Muscle of leg (tissue), 11 donors: ENCODE data around the gene CMSS1. TPM values are rescaled to one million over a fixed set of nuclear protein-coding genes. Genes with fewer than 3 reads are reported as not detected.

Source experiments
- DNase-seq: peaks from one replicate; pipeline ENCODE4 v3.0.0; 2013
- H3K27ac ChIP-seq: one replicate; pipeline ENCODE4 v1.5.1; 2013; ENCODE audit warnings: mild to moderate bottlenecking, low read length, control low read depth
- H3K27me3 ChIP-seq: one replicate; pipeline ENCODE4 v1.6.1; 2013; ENCODE audit warnings: low read length; ENCODE audit not compliant: control insufficient read depth, insufficient read depth
- H3K36me3 ChIP-seq: one replicate; pipeline ENCODE4 v1.6.1; 2013; ENCODE audit warnings: low read length; ENCODE audit not compliant: control insufficient read depth, insufficient read depth
- H3K4me1 ChIP-seq: one replicate; pipeline ENCODE4 v1.6.1; 2013; ENCODE audit warnings: low read length; ENCODE audit not compliant: control insufficient read depth, insufficient read depth
- H3K4me3 ChIP-seq: one replicate; pipeline ENCODE4 v1.5.1; 2013; ENCODE audit warnings: low read length, control low read depth
- H3K9me3 ChIP-seq: replicated peaks from 2 replicates; pipeline ENCODE4 v1.6.1; 2013; ENCODE audit warnings: low read depth, low read length; ENCODE audit not compliant: control insufficient read depth
- WGBS: methylation state at CpG from one replicate; pipeline ENCODE4 v1.1.5; 2013; ENCODE audit warnings: missing lambda C conversion rate; ENCODE audit not compliant: insufficient coverage; 5-methylcytosine and 5-hydroxymethylcytosine counted together
- polyA plus RNA-seq, 8 donors: library from polyadenylated mRNA; unstranded; fragments of 120-200 nt; gene quantifications; one replicate each; pipeline versions ENCODE4 v1.2.1 to v1.2.3, GENCODE V29; 2013; ENCODE audit warnings: inconsistent platforms in 1 of 8, low replicate concordance in 1 of 8; ENCODE audit not compliant: insufficient read length in 8 of 8, insufficient read depth in 1 of 8
- total RNA-seq: library from RNA; stranded (reverse); fragments of 120-200 nt; gene quantifications from one replicate; pipeline ENCODE4 v1.2.4, GENCODE V29; 2013

Gene CMSS1
- total and polyA plus RNA-seq, 9 donors = 23.8 to 35.0 (median 29.0) TPM

GRCh38 chr3:100099621-100100020 lies 282.0 kb downstream of the CMSS1 start:
- Histone ChIP-seq H3K27ac (no peak overlapping the region), H3K4me1 (peaks cover 14% of the 10 kb centered on the region), H3K36me3 (peaks cover 2% of the 10 kb centered on the region), H3K27me3 (no peaks in the 10 kb centered on the region), H3K4me3 (no peak overlapping the region), H3K9me3 (no peaks in the 10 kb centered on the region)
- WGBS = 100% methylated on average over 1 of the region's 2 CpGs
- no peak for DNase-seq

GRCh38 chr3:100100425-100100824 lies 282.8 kb downstream of the CMSS1 start:
- Histone ChIP-seq H3K4me3 (no peak overlapping the region), H3K27me3 (no peaks in the 10 kb centered on the region), H3K36me3 (peaks cover 2% of the 10 kb centered on the region), H3K27ac (no peak overlapping the region), H3K4me1 (peaks cover 14% of the 10 kb centered on the region), H3K9me3 (no peaks in the 10 kb centered on the region)
- WGBS = 95% methylated on average over 2 of the region's 2 CpGs
- DNase-seq = peak; percentile 53

GRCh38 chr3:100102757-100103156 lies 285.1 kb downstream of the CMSS1 start:
- peaks cover 22% of the 10 kb centered on the region for H3K4me1 ChIP-seq
- peaks cover 2% of the 10 kb centered on the region for H3K36me3 ChIP-seq
- no peaks in the 10 kb centered on the region for H3K9me3 ChIP-seq
- H3K4me3 ChIP-seq = no peak overlapping the region
- no CpG with 5 or more reads among the region's 1 CpG for WGBS
- DNase-seq = no peak
- no peaks in the 10 kb centered on the region for H3K27me3 ChIP-seq
- no peak overlapping the region for H3K27ac ChIP-seq

- no CpG with 5 or more reads among the region's 4 CpGs for WGBS
- Histone ChIP-seq H3K27me3 (no peaks in the 10 kb centered on the region), H3K9me3 (no peaks in the 10 kb centered on the region), H3K36me3 (peaks cover 2% of the 10 kb centered on the region), H3K4me3 (no peak overlapping the region), H3K27ac (no peak overlapping the region), H3K4me1 (peaks cover 20% of the 10 kb centered on the region)
- no peak for DNase-seq
Measured at GRCh38 chr3:100103558-100104441, 286.1 kb downstream of the CMSS1 start.

GRCh38 chr3:100104442-100104798 lies 286.8 kb downstream of the CMSS1 start:
- H3K4me1 ChIP-seq = peaks cover 20% of the 10 kb centered on the region
- no peaks in the 10 kb centered on the region for H3K27me3 ChIP-seq
- DNase-seq = no peak
- 82% methylated on average over 1 of the region's 2 CpGs for WGBS
- H3K36me3 ChIP-seq = peaks cover 2% of the 10 kb centered on the region
- H3K9me3 ChIP-seq = no peaks in the 10 kb centered on the region
- H3K4me3 ChIP-seq = no peak overlapping the region
- H3K27ac ChIP-seq = no peak overlapping the region

DNA sequence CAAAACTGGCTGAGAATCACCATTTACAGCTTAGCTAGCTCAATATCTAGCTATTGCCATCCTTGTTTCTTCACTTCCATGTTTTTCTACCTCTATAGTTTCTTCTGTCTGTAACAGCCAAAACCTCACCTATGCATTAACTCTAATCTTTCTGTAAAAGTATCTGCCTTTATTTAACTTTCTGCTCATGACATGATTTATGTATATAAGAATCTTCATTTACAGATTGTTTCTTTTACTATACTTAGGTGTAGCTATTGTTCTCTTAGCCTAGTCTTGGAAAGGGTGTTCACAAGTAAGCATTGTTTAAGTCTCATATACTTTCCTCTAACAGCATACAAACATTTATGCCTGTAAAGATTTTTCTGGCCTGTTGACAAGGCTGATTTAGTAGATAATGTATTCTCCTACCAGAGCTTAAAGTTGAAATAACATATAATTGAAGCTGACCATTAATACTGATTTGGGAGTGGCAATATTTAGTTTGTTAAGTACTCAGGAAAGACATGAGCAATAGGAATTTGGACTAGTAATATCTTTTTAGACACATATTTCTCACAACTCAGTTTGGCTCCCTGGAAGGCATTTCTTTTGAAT lies 287.3 kb downstream of the CMSS1 start:
- Histone ChIP-seq H3K4me1 (peaks cover 20% of the 10 kb centered on the region), H3K9me3 (no peaks in the 10 kb centered on the region), H3K36me3 (peaks cover 2% of the 10 kb centered on the region), H3K4me3 (no peak overlapping the region), H3K27ac (no peak overlapping the region), H3K27me3 (no peaks in the 10 kb centered on the region)
- DNase-seq = no peak

DNA sequence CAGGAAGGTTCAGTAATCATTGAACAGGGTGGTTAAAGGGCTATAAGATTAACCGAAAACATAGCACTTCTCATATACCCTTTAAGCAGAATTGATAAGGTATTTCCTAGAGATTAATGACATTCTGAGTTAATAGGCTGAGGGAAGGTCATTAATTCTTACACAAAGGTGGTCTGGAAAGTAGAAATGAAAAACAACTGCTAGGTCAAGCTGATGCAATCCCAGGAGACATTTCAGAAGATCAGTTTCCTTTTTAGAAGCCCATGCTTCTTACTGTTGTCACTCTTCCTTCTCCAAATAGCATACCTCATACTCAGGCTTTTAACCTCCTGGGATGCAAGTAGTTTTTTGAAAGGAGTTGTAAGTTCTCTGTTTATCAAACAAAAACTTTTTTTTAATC lies 287.8 kb downstream of the CMSS1 start:
- H3K27me3 ChIP-seq = no peaks in the 10 kb centered on the region
- DNase-seq = no peak
- peaks cover 22% of the 10 kb centered on the region for H3K4me1 ChIP-seq
- no CpG with 5 or more reads among the region's 1 CpG for WGBS
- H3K36me3 ChIP-seq = peaks cover 2% of the 10 kb centered on the region
- H3K4me3 ChIP-seq = no peak overlapping the region
- no peaks in the 10 kb centered on the region for H3K9me3 ChIP-seq
- H3K27ac ChIP-seq = no peak overlapping the region

- Histone ChIP-seq H3K9me3 (no peaks in the 10 kb centered on the region), H3K4me1 (peaks cover 22% of the 10 kb centered on the region), H3K36me3 (peaks cover 2% of the 10 kb centered on the region), H3K4me3 (no peak overlapping the region), H3K27me3 (no peaks in the 10 kb centered on the region), H3K27ac (peak overlapping the region; percentile 63)
- no peak for DNase-seq
Measured at GRCh38 chr3:100106094-100106493, 288.4 kb downstream of the CMSS1 start.

DNA sequence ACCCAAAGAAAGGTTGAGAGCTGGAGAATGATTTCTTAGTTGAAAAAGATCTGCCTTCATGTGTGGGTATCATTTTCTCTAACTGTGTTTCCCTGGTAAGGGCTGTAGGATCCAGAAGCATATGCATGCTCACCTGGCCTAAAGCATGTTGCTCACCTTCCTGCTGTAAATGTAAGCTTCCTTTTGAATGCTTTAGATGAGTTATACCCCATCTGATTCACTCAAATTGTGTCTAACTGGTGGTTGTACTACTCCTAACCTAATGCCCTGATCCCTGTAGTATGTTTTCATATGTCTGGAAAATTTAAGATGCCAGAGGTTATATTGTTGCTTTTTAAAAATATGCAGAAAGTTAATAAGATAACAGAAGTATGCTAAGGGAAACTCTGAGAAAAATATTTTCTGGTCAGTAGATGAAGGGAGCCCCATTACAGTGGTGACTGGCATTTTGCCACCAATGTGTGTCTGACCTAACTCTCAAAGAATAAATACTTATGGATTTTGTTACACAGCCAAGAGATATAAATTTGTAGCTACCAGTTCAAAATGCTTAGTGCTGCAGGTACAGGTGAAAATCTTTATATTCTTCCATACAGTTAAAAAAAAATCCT lies 289.0 kb downstream of the CMSS1 start:
- no peaks in the 10 kb centered on the region for H3K27me3 ChIP-seq
- H3K36me3 ChIP-seq = peaks cover 2% of the 10 kb centered on the region
- no peak overlapping the region for H3K4me3 ChIP-seq
- H3K9me3 ChIP-seq = no peaks in the 10 kb centered on the region
- peak; percentile 46 for DNase-seq
- peak overlapping the region; percentile 63 for H3K27ac ChIP-seq
- peaks cover 22% of the 10 kb centered on the region for H3K4me1 ChIP-seq

DNA sequence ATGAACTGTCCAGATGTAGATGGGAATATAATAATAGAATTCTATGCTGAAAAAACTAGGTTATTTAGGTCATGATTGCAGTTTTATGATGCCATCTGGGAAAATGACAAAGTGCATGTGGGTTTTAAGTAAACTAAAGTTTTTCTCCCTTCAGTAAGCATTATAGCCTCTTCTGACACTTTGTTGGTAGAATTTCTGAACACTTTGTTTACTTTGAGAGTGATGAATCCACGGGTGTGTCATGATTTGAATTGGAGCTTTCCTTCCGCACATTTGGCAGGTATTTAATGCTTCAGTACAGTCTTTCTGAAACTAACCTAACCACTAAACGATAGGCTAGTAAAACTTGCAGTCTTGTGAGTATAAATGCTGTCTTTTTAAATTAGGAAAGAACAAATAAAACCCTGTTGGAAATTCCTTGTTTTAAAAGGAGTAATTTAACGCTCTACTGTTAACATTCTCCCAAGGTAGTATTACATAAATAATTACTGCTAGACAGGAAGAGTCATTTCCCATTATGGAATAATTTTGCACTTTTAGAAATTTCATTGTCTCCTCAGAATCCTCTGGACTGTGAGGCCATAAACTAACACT lies 289.7 kb downstream of the CMSS1 start:
- peaks cover 2% of the 10 kb centered on the region for H3K36me3 ChIP-seq
- H3K9me3 ChIP-seq = no peaks in the 10 kb centered on the region
- no peaks in the 10 kb centered on the region for H3K27me3 ChIP-seq
- H3K4me3 ChIP-seq = no peak overlapping the region
- WGBS = no CpG with 5 or more reads among the region's 4 CpGs
- peak overlapping the region; percentile 60 for H3K27ac ChIP-seq
- peaks cover 22% of the 10 kb centered on the region for H3K4me1 ChIP-seq
- DNase-seq = peak; percentile 69
